Erythroblast (primary cell): ENCODE measurements around the gene EAF1.
A peak's percentile ranks its signal among the peaks of the same experiment; 100 is the strongest.
"Not testable (repeated sequence)": the region's sequence is repeated elsewhere in the genome, so short reads cannot be mapped to it uniquely, and the experiment has no call there.

Experiments
- DNase-seq, 2 experiments: peaks; one replicate each; lab custom pipeline; 2025; lab: John Stamatoyannopoulos, UW
- GATA1 ChIP-seq: IDR thresholded peaks from 2 replicates; pipeline ENCODE4 v1.6.1; 2011; ENCODE audit warnings: low read depth, mild to moderate bottlenecking, control low read depth, low read length, moderate library complexity
- POLR2A ChIP-seq: IDR thresholded peaks from 2 replicates; pipeline ENCODE4 v1.6.1; 2011; ENCODE audit warnings: mild to moderate bottlenecking, low read length

The EAF1 gene

GRCh38 chr3:15391007-15391406 is 36.4 kb upstream of the EAF1 start:
- no peak for DNase-seq
- TF ChIP-seq POLR2A = no peak
- no peak for TF ChIP-seq GATA1

DNA sequence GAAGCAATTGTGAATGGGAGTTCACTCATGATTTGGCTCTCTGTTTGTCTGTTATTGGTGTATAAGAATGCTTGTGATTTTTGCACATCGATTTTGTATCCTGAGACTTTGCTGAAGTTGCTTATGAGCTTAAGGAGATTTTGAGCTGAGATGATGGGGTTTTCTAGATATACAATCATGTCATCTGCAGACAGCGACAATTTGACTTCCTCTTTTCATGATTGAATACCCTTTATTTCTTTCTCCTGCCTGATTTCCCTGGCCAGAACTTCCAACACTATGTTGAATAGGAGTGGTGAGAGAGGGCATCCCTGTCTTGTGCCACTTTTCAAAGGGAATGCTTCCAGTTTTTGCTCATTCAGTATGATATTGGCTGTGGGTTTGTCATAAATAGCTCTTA is 34.1 kb upstream of the EAF1 start:
- DNase-seq = not testable (repeated sequence)

DNA sequence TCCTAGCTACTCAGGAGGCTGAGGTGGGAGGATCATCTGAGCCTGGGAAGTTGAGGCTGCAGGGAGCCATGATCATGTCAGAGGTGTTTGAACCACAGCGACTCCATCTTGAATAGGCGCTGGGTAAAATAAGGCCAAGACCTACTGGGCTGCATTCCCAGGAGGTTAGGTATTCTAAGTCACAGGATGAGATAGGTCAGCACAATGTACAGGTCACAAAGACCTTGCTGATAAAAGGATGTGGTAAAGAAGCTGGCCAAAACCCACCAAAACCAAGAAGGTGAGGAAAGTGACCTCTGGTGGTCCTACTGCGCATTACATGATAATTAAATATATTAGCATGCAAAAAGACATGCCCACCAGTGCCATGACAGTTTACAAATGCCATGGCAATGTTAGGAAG is 28.7 kb upstream of the EAF1 start:
- DNase-seq = peak; percentile 26 to 34

- TF ChIP-seq GATA1 (no peak), POLR2A (no peak)
- no peak for DNase-seq
Measured at GRCh38 chr3:15399970-15400369, 27.4 kb upstream of the EAF1 start.

DNA sequence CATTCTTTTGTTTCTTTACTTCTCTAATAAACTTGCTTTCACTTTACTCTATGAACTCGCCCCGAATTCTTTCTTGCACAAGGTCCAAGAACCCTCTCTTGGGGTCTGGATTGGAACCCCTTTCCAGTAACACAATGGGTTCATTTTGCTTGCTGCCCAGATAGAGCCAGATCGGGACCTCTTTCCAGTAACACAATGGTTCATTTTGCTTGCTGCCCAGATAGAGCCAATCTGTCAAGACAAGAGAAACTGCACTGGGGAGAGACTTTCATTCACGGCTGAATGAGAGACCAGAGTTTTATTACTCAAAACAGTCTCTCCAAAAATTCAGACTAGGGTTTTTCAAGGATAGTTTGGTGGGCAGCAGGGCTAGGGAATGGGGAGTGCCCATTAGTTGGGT is 25.5 kb upstream of the EAF1 start:
- no peak for DNase-seq

DNA sequence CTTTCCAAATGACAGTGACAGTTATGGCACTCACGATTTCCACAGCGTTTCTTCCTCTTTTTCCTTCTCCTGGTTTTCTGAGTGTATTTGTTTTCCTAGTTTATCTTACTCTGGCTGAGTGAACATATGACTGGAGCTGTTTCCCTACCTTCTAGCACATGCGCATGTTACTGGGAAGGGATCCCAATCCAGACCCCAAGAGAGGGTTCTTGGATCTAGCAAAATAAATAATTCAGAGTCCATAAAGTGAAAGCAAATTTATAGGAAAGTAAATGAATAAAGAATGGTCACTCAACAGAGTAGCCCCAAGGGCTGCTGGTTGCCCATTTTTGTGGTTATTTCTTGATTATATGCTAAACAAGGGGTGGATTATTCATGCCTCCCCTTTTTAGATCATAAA is 23.9 kb upstream of the EAF1 start:
- TF ChIP-seq GATA1 (no peak), POLR2A (no peak)
- no peak for DNase-seq

More for the DNA sequence above, 25.5 kb upstream of the EAF1 start:
- no peak for TF ChIP-seq GATA1
- TF ChIP-seq POLR2A = no peak

DNA sequence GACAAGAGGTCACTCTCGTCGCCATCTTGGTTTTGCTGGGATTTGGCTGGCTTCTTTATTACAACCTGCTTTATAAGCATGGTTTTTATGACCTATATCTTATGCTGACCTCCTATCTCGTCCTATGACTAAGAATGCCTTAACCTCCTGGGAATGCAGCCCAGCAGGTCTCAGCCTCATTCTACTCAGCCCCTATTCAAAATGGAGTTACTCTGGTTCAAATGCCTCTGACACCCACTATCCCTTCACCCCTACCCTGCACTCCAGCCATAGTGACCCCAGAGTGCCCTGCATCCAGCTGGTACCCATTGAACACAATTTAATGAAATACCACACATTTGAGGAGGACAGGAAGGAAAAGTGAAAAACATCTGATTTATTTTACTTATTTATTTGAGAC is 23.4 kb upstream of the EAF1 start:
- DNase-seq = no peak
- TF ChIP-seq POLR2A = no peak
- TF ChIP-seq GATA1 = no peak

DNA sequence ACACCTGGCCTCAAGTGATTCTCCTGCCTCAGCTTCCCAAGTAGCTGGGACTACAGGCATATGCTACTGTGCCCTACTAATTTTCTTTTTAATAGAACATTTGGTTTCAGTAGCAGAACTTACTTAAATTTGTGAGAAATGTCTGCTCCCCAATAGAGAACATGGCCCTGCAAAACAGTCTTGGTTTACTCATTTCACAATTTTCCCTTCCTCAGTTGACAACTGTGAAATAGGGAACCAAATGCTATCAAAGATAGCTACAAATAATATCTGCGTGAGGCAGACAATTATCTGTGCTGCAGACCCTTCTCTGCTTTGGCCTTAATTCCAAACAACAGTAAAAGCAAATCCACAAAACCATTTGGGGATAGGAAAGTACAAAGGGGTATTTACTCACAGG is 22.6 kb upstream of the EAF1 start:
- TF ChIP-seq GATA1 (no peak), POLR2A (no peak)
- DNase-seq = no peak

DNA sequence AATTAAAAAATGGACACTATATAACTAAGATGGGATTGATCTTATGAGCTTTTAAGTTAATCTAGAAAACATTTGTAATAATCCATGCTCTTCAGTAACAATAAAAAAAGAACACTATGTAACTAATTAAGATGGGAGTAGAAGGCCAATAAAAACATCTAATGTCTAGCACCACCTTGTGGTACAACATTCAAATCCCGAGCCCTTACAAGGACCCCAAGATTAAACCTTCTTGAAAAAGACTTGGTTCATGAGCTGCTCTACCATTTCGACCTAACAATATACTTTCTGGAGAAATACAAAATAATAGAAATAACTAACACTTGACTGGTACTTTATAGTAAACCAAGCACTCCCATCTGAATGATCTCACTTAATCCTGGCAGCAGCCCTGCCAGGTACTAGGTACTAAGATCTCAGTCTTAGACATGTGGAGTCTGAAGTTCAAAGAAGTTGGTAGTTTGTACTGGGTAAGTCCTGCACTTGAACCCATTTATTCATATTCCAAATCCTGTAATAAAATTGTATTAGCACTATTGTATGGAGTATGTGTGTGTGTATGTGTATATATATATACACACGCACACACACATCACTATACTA is 21.8 kb upstream of the EAF1 start:
- TF ChIP-seq GATA1 = no peak
- TF ChIP-seq POLR2A = no peak
- DNase-seq = peak; percentile 57 to 66

GRCh38 chr3:15409239-15409638 is 18.2 kb upstream of the EAF1 start:
- TF ChIP-seq POLR2A = no peak
- no peak for TF ChIP-seq GATA1
- DNase-seq = no peak

DNA sequence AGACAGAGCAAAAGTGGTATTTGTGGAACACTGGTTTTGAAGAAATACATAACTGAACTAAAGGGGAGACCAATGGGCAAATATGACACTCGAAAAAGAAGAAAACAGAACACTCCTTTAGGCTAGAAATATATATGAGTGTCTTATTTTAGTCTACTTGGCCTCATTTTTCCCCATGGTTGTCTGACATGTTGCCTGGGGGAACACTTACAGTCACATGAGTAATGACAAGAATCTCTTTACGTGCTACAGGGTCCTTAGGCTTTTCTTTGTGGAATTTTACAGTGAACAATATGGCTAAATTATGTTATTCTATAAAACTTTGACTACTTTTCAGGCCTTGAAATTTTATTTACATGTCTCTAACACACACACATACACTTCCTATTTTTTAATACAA is 17.6 kb upstream of the EAF1 start:
- TF ChIP-seq GATA1 (no peak), POLR2A (no peak)
- no peak for DNase-seq

GRCh38 chr3:15410966-15411365 is 16.4 kb upstream of the EAF1 start:
- DNase-seq = not testable (repeated sequence)

DNA sequence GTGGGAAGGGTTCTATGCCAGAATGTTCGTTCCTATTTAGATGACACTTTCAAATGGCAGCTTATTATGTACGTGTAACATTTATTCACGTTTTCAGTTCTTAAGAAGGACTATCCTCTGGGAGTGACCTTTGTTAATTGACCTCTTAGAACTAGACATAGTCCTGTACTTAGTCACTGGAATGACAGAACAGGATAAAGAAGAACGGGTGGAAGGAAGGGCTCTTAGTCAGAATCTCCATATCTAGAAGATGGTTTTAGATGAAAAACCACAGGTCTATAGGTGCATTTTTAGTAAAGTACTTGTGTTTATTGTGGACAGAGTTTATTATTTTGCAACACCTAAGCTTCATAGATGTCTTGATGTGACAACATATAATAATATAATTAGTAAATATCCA is 6.5 kb upstream of the EAF1 start:
- DNase-seq = no peak
- TF ChIP-seq POLR2A (no peak), GATA1 (no peak)

- TF ChIP-seq GATA1 (no peak), POLR2A (no peak)
- no peak for DNase-seq
Measured at GRCh38 chr3:15426579-15427118, 749 bp upstream of the EAF1 start.

DNA sequence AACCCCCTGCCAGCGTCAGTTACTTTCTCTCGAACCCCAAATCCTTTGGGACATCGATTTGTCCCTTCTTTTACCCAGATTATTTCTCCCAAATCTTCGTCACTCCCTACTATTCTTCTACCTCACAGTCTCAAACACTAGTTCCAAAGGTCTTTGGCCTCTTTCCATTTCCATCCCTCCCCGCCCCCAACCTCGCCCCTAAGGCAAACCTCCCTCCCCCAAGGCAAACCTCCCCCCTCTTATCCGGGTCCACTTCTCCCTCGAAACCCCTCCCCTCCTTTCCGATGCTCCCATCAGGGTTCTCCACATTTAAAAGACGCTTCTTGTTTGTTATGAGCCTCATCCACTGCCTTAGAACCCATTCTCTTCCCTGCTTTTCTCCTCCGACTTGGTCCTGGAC is 583 bp downstream of the EAF1 start:
- peak; percentile 23 to 54 for DNase-seq
- no peak for TF ChIP-seq GATA1

- TF ChIP-seq POLR2A (no peak), GATA1 (no peak)
- DNase-seq = peak; percentile 51 to 59
Measured at GRCh38 chr3:15428539-15428938, 1.1 kb downstream of the EAF1 start.
